ENCODE measurements around the gene UBASH3B.
A peak's percentile ranks its signal among the peaks of the same experiment; 100 is the strongest.

- TF ChIP-seq TAF1 (IDR thresholded peaks at IDR 0.05; ENCODE audit: borderline replicate concordance, insufficient read depth, low read length) (no peak), POLR2AphosphoS5 (IDR thresholded peaks at IDR 0.05; ENCODE audit: low read depth, low read length) (no peak), SIN3A (IDR thresholded peaks at IDR 0.05; ENCODE audit: borderline replicate concordance, insufficient read depth, low read length) (peak; percentile 90; the same call in 1 of the 2 replicates), REST (IDR thresholded peaks at IDR 0.05; ENCODE audit: insufficient read depth in 1 of 2, low read depth in 2 of 2, low read length in 2 of 2) (peak in 1 of 2 experiments; percentile 44; a peak in 1 of 4 replicates), FOXP2 (optimal IDR thresholded peaks at IDR 0.05; ENCODE audit: borderline replicate concordance, extremely low read depth, extremely low read length, insufficient read depth) (peak; percentile 57)
These were observed 69.0 kb downstream of the UBASH3B start for GRCh38 chr11:122724520-122724919.

Data from PFSK-1 (cell line).